Measurements from ENCODE around the gene BIK. TPM values are rescaled to one million over a fixed set of nuclear protein-coding genes. Genes with fewer than 3 reads are reported as not detected.

The BIK gene
- total and polyA plus RNA-seq, 4 donors, result 2.7 to 7.6 (median 4.6) TPM

DNA sequence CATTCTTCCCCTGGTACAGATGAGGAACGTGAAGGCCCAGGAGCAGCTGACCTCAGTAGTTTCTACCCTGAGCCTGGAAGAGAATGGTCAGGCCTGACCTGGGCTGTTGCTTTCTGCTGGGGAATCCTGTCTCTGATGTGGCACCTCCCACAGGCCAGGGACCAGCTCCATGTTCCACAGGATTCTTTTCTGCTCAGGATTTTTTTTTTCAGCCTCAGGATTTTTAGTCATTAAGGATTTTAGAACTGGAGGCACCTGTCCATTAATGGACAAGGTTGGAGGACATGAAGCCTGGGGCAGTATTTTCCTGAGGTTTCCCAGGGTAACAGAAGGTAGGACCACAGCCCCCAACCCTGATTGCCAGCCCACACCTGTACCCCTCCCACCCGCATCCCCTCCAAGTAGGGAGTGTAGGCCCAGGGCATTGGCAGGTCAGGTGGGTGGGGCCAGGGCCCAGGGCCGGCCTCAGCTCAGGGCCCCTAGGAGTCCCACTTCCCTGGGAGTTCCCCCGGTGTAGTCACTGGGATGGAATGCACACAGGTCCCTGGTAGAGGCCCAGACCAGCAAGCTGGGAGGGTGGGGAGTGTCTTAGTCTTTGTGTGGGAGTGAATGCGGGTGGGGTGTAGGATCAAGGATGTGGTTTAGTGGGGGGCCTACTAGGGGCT lies 16.1 kb downstream of the BIK start:
- WGBS, 2 donors, result 45 to 58% methylated on average over 5 of the region's 5 CpGs
- TF ChIP-seq, protein P1, sequence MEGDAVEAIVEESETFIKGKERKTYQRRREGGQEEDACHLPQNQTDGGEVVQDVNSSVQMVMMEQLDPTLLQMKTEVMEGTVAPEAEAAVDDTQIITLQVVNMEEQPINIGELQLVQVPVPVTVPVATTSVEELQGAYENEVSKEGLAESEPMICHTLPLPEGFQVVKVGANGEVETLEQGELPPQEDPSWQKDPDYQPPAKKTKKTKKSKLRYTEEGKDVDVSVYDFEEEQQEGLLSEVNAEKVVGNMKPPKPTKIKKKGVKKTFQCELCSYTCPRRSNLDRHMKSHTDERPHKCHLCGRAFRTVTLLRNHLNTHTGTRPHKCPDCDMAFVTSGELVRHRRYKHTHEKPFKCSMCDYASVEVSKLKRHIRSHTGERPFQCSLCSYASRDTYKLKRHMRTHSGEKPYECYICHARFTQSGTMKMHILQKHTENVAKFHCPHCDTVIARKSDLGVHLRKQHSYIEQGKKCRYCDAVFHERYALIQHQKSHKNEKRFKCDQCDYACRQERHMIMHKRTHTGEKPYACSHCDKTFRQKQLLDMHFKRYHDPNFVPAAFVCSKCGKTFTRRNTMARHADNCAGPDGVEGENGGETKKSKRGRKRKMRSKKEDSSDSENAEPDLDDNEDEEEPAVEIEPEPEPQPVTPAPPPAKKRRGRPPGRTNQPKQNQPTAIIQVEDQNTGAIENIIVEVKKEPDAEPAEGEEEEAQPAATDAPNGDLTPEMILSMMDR (IDR thresholded peaks at IDR 0.05; ENCODE audit: control extremely low read depth, extremely low read depth), result no peak
- Histone ChIP-seq H3K9me3 (ENCODE audit: control insufficient read depth in 4 of 4, insufficient read depth in 3 of 4, low read length in 3 of 4) (no peaks in the 10 kb centered on the region), H3K36me3 (ENCODE audit: control insufficient read depth in 4 of 4, insufficient read depth in 4 of 4, low read length in 4 of 4) (peaks cover 0 to 4% (median 0%) of the 10 kb centered on the region in 4 donors), H3K27ac (ENCODE audit: low read depth in 1 of 2, low read length in 1 of 2) (no peak overlapping the region), H3K4me1 (ENCODE audit: control insufficient read depth in 5 of 5, insufficient read depth in 5 of 5, low read length in 5 of 5) (peaks cover 0 to 6% (median 3%) of the 10 kb centered on the region in 5 donors), H3K27me3 (ENCODE audit: control insufficient read depth in 3 of 3, insufficient read depth in 3 of 3, low read length in 2 of 3) (no peaks in the 10 kb centered on the region), H3K4me3 (no peak overlapping the region), H3K9ac (ENCODE audit: insufficient read depth in 1 of 2, low read length in 2 of 2) (no peak overlapping the region)
- ATAC-seq (ENCODE audit: insufficient read depth, low FRiP score), result no peak
- DNase-seq, result peak in 2 of 3 donors; percentile 28 to 57

DNA sequence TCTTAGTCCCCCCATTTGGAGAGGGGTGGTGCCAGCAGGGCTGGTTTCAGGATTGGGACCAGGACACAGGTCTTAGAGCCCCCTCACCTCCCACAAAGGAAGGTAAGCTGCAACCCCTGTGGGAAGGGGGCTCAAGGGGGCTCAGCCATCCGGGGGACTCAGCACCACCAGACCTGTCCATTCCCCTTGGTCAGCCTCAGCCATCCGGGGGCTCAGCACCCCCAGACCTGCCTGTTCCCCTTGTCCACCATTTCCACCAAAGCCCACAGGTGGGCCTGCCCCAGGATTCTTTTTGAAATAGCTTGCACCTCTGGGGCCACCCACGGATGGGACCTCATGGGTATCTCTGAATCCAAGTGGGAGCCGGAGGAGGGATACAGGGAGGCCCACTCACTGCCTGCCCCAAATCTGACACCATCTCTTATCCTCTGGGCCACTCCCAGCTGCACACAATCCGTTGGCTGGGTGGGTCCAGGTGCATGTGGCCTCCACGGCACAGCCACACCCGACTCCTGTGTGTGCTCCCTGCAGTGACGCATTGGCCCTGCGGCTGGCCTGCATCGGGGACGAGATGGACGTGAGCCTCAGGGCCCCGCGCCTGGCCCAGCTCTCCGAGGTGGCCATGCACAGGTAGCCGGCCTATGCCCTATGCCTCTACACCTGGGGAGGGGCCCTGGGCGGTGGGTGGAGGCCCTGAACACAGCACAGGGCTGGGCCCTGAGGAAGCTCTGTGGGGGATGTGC lies 16.8 kb downstream of the BIK start:
- no peak for DNase-seq
- 87 to 88% methylated on average over 17 of the region's 17 CpGs for WGBS, 2 donors
- Histone ChIP-seq H3K36me3 (ENCODE audit: control insufficient read depth in 4 of 4, insufficient read depth in 4 of 4, low read length in 4 of 4) (peaks cover 0 to 4% (median 1%) of the 10 kb centered on the region in 4 donors), H3K9me3 (ENCODE audit: control insufficient read depth in 4 of 4, insufficient read depth in 3 of 4, low read length in 3 of 4) (no peaks in the 10 kb centered on the region), H3K4me1 (ENCODE audit: control insufficient read depth in 5 of 5, insufficient read depth in 5 of 5, low read length in 5 of 5) (peaks cover 0 to 8% (median 3%) of the 10 kb centered on the region in 5 donors), H3K9ac (ENCODE audit: insufficient read depth in 1 of 2, low read length in 2 of 2) (no peak overlapping the region), H3K27ac (ENCODE audit: low read depth in 1 of 2, low read length in 1 of 2) (no peak overlapping the region), H3K4me3 (no peak overlapping the region), H3K27me3 (ENCODE audit: control insufficient read depth in 3 of 3, insufficient read depth in 3 of 3, low read length in 2 of 3) (no peaks in the 10 kb centered on the region)
- no peak for ATAC-seq (ENCODE audit: insufficient read depth, low FRiP score)
- TF ChIP-seq, protein P1 (IDR thresholded peaks at IDR 0.05; ENCODE audit: control extremely low read depth, extremely low read depth), result no peak

DNA sequence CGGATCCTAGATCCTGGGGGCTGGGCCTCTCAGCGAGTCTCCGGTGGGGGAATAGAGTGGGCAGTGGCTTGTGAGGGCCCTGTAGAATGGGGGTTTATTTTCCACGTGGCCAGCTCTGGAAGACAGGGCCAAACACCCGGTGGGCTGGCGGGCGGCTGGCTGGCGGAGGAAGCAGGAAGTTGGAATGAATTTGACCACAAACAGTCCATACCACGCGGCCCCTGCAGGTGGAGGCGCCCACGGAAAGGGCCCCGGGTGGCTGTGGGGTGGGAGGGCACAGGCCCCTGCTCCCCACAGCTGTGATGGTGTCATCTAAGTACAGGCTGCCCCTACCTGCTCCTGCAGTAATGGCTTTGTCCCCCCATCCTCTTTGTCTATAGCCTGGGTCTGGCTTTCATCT lies 17.6 kb downstream of the BIK start:
- 13 to 42% methylated on average over 13 of the region's 13 CpGs for WGBS, 2 donors
- no peak for DNase-seq

More for the DNA sequence above, 17.6 kb downstream of the BIK start:
- Histone ChIP-seq H3K27ac (ENCODE audit: low read depth in 1 of 2, low read length in 1 of 2) (no peak overlapping the region), H3K4me3 (no peak overlapping the region), H3K4me1 (ENCODE audit: control insufficient read depth in 5 of 5, insufficient read depth in 5 of 5, low read length in 5 of 5) (peaks cover 0 to 8% (median 3%) of the 10 kb centered on the region in 5 donors), H3K9me3 (ENCODE audit: control insufficient read depth in 4 of 4, insufficient read depth in 3 of 4, low read length in 3 of 4) (no peaks in the 10 kb centered on the region), H3K9ac (ENCODE audit: insufficient read depth in 1 of 2, low read length in 2 of 2) (no peak overlapping the region), H3K27me3 (ENCODE audit: control insufficient read depth in 3 of 3, insufficient read depth in 3 of 3, low read length in 2 of 3) (no peaks in the 10 kb centered on the region), H3K36me3 (ENCODE audit: control insufficient read depth in 4 of 4, insufficient read depth in 4 of 4, low read length in 4 of 4) (peaks cover 0 to 8% (median 2%) of the 10 kb centered on the region in 4 donors)
- TF ChIP-seq, protein P1 (IDR thresholded peaks at IDR 0.05; ENCODE audit: control extremely low read depth, extremely low read depth), result no peak
- no peak for ATAC-seq (ENCODE audit: insufficient read depth, low FRiP score)
